Activated CD8-positive, alpha-beta T cell treated with anti-CD3 and anti-CD28 coated beads, Interleukin-2, amount 10 ng/mL, durations not matched to agents 7 days and 5 days (primary cell): Measurements from ENCODE around the gene KIF4A. TPM values are rescaled to one million over a fixed set of nuclear protein-coding genes. Genes with fewer than 3 reads are reported as not detected.

ENCODE experiments used
- ATAC-seq: fragments of 150-1000 bp; cut with Tn5 transposase; one replicate; pipeline ENCODE4 v1.10.0; 2021; ENCODE audit warnings: moderate library complexity
- CTCF ChIA-PET: fragments of 350-600 bp; sonication (Branson Sonifier 250); formaldehyde crosslinking; loops from one replicate; lab custom pipeline; 2021; ENCODE audit warnings: antibody characterized with exemption; lab: Charles Lee
- POLR2A ChIA-PET: fragments of 350-600 bp; sonication (Branson Sonifier 250); formaldehyde crosslinking; loops from one replicate; lab custom pipeline; 2021; ENCODE audit warnings: antibody characterized with exemption; lab: Charles Lee
- DNase-seq: peaks from one replicate; pipeline ENCODE4 v3.0.0-alpha.2; 2020
- H3K27ac Mint-ChIP-seq: one replicate; pipeline ENCODE4 v1.8.0; 2021; ENCODE audit warnings: mild to moderate bottlenecking, mixed read lengths
- H3K27me3 Mint-ChIP-seq: one replicate; pipeline ENCODE4 v1.8.0; 2021; ENCODE audit warnings: low read depth, mixed read lengths
- H3K36me3 Mint-ChIP-seq: one replicate; pipeline ENCODE4 v1.8.0; 2021; ENCODE audit warnings: low read depth, mixed read lengths
- H3K4me1 Mint-ChIP-seq: one replicate; pipeline ENCODE4 v1.8.0; 2021; ENCODE audit warnings: low read depth, mixed read lengths
- H3K4me3 Mint-ChIP-seq: one replicate; pipeline ENCODE4 v1.8.0; 2021; ENCODE audit warnings: mild to moderate bottlenecking, mixed read lengths
- H3K9me3 Mint-ChIP-seq: one replicate; pipeline ENCODE4 v1.8.0; 2022; ENCODE audit warnings: mixed read lengths; ENCODE audit not compliant: insufficient read depth
- total RNA-seq, 2 experiments: library from RNA; stranded (reverse); gene quantifications; one replicate each; pipeline ENCODE4 v1.2.3, GENCODE V29; 2021

KIF4A gene
- total RNA-seq, 2 experiments from 2014 or later = 41.3 to 44.3 TPM

DNA sequence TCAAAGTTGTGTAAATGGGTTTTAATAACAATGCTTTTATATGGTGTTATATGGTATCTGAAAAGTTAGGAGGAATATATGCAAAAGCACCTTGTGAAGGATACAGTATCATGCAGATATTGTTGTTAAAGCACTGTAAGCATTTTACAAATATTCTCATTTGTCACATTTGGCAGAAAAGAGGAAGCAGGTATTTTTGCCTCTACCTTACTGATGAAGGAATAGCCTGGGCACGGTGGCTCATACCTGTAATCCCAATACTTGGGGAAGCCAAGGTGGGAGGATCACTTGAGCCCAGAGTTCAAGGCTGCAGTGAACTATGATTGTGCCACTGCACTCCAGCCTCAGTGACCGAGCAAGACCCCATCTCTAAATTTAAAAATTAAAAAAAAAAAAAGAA is 121.0 kb downstream of the KIF4A start:
- peaks cover 29% of the 10 kb centered on the region for H3K36me3 Mint-ChIP-seq
- no peaks in the 10 kb centered on the region for H3K4me1 Mint-ChIP-seq
- DNase-seq (no peak), ATAC-seq (no peak)
- CTCF ChIA-PET = no interaction called here
- no peak overlapping the region for H3K4me3 Mint-ChIP-seq
- H3K27me3 Mint-ChIP-seq = no peaks in the 10 kb centered on the region
- H3K9me3 Mint-ChIP-seq = no peaks in the 10 kb centered on the region
- H3K27ac Mint-ChIP-seq = no peak overlapping the region
- POLR2A ChIA-PET = no interaction called here

DNA sequence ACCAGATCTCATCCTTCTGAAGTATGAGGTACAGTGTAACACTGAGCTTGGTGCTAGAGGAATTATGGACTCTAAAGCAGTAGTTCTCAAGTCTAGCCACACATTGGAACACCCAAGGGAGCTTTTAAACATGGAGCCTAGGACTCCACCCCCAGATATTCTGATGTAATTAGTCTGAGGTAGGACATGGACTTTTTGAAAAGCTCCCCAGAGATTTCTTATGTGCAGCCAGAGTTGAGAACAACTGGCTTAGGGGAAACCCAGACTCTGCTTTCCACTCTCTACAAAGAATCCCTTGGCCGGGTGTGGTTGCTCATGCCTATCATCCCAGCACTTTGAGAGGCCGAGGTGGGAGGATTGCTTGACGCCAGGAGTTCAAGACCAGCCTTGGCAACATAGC is 121.6 kb downstream of the KIF4A start:
- peaks cover 25% of the 10 kb centered on the region for H3K36me3 Mint-ChIP-seq
- ChIA-PET POLR2A (no interaction called here), CTCF (no interaction called here)
- H3K4me1 Mint-ChIP-seq = no peaks in the 10 kb centered on the region
- H3K27ac Mint-ChIP-seq = no peak overlapping the region
- no peaks in the 10 kb centered on the region for H3K9me3 Mint-ChIP-seq
- H3K27me3 Mint-ChIP-seq = no peaks in the 10 kb centered on the region
- DNase-seq (no peak), ATAC-seq (no peak)
- H3K4me3 Mint-ChIP-seq = no peak overlapping the region

- Mint-ChIP-seq H3K27me3 (no peaks in the 10 kb centered on the region), H3K36me3 (peaks cover 9% of the 10 kb centered on the region), H3K9me3 (no peaks in the 10 kb centered on the region), H3K4me1 (no peaks in the 10 kb centered on the region), H3K27ac (no peak overlapping the region), H3K4me3 (no peak overlapping the region)
- CTCF ChIA-PET = no interaction called here
- no peak for DNase-seq
- POLR2A ChIA-PET = no interaction called here
- ATAC-seq = no peak
These were observed 131.7 kb downstream of the KIF4A start for GRCh38 chrX:70421618-70422017.

DNA sequence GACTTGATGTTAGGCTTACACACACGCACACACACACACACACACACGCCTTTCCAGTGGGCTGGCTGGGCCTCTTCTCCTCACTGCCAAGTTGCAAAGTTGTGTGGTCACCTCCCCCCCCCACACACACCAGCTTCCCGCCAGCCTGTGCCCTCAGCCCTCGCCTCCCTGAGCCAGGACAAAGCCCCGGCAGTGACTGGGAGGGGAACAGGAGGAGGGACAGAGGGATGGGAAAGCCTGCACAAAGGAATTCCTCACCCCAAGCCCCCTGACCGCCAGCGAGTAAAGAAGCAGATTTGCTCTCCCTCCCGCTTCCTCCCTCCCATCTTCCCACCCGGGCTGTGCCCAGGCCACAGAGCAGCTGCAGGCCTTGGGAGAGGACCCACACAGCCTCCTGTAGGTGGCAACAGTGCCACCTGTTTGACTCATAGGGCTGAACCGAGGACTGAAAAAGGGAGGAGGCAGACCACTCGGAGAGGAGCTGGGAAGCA is 133.0 kb downstream of the KIF4A start, which contains the start of gene GDPD2:
Gene GDPD2 (plus strand): TSS at position 464 of the 491 bp plus-strand sequence. CDS start 1,671 bp downstream, outside the sequence.
- ATAC-seq = no peak
- no peak for DNase-seq

DNA sequence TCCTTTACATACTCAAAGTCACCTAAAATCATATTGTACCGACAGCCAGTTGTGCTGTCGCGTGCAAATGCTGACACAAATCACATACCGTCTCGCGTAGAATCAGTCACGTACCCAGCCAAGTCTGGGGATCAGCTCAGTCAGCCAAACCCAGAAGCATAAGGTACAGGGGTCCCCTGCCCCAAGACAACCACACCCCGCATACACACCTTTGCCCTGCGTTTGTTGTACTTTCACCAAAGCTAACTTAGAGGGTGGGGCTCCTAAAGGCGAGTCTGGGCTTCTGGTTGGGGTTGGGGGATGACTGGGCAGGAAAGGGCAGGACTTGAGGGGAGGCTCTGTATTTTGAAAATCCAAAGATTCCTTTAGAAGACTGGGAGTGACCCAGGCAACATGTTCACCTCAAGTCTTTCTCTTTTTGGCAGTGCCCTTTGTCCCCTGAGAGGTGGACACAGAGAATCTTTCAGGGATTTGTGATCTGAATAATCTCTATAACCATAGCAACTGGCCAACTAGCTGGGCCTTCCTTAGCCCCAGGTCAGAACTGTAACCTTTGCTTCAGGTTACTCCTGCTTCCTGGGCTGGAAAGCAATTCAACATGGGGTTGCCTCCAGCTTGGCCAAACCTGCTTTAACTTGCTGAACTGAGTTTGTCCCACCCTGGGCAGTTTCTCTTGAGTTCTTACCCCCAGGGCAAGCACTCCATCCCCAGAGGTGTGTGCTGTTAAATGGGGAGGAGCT is 134.2 kb downstream of the KIF4A start:
- ChIA-PET CTCF (interaction anchor here (0.8 to 2.5 kb wide), 2 partner anchors 9 to 10 kb away, joined by 6 to 9 read pairs; no protein-coding TSS in a partner anchor), POLR2A (no interaction called here)
- Mint-ChIP-seq H3K4me1 (no peaks in the 10 kb centered on the region), H3K27me3 (no peaks in the 10 kb centered on the region), H3K36me3 (peaks cover 9% of the 10 kb centered on the region), H3K4me3 (no peak overlapping the region), H3K27ac (no peak overlapping the region), H3K9me3 (no peaks in the 10 kb centered on the region)
- ATAC-seq (no peak), DNase-seq (no peak)

More for the DNA sequence above, 133.0 kb downstream of the KIF4A start, which contains the start of gene GDPD2:
- peaks cover 9% of the 10 kb centered on the region for H3K36me3 Mint-ChIP-seq
- ChIA-PET POLR2A (interaction anchor here (0.7 to 1.1 kb wide), 3 partner anchors 10 to 33 kb away, joined by 3 read pairs; no protein-coding TSS in a partner anchor), CTCF (interaction anchor here (0.8 to 2.5 kb wide), 2 partner anchors 8 to 10 kb away, joined by 6 to 9 read pairs; no protein-coding TSS in a partner anchor)
- H3K9me3 Mint-ChIP-seq = no peaks in the 10 kb centered on the region
- H3K4me3 Mint-ChIP-seq = no peak within 1 kb of the TSS
- no peaks in the 10 kb centered on the region for H3K27me3 Mint-ChIP-seq
- no peak within 1 kb of the TSS for H3K27ac Mint-ChIP-seq
- H3K4me1 Mint-ChIP-seq = no peaks in the 10 kb centered on the region

GRCh38 chrX:70424801-70425200 is 134.9 kb downstream of the KIF4A start:
- ChIA-PET CTCF (interaction anchor here (2.5 kb wide), 1 partner anchor 8 kb away, joined by 9 read pairs; no protein-coding TSS in a partner anchor), POLR2A (no interaction called here)
- no peaks in the 10 kb centered on the region for H3K9me3 Mint-ChIP-seq
- DNase-seq (no peak), ATAC-seq (no peak)
- no peak overlapping the region for H3K27ac Mint-ChIP-seq
- H3K4me1 Mint-ChIP-seq = no peaks in the 10 kb centered on the region
- no peak overlapping the region for H3K4me3 Mint-ChIP-seq
- peaks cover 5% of the 10 kb centered on the region for H3K36me3 Mint-ChIP-seq
- no peaks in the 10 kb centered on the region for H3K27me3 Mint-ChIP-seq

- no peaks in the 10 kb centered on the region for H3K4me1 Mint-ChIP-seq
- no peak overlapping the region for H3K4me3 Mint-ChIP-seq
- no peak for DNase-seq
These were observed 136.7 kb downstream of the KIF4A start for GRCh38 chrX:70426286-70427278.

DNA sequence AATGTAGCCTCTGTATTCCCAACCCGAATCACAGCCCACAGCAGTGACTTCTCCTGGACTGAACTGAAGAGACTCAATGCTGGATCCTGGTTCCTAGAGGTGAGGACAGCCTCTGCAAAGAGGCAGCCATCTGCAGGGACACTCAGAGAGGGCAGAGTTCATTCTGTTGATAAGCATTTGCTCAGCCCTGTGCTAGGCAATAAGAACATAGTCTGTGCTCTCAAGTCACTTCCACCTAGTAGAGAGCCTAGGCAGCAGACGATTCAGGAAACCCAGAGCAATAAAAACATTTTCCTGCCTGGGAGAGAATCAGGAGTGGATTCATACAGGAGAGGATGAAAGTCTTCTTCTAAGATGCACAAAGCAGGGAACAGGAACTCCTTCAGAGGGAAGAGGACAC is 137.5 kb downstream of the KIF4A start:
- H3K36me3 Mint-ChIP-seq = no peaks in the 10 kb centered on the region
- ChIA-PET CTCF (no interaction called here), POLR2A (no interaction called here)
- no peak overlapping the region for H3K27ac Mint-ChIP-seq
- no peaks in the 10 kb centered on the region for H3K4me1 Mint-ChIP-seq
- no peaks in the 10 kb centered on the region for H3K27me3 Mint-ChIP-seq
- ATAC-seq = no peak
- H3K4me3 Mint-ChIP-seq = no peak overlapping the region
- no peaks in the 10 kb centered on the region for H3K9me3 Mint-ChIP-seq
- DNase-seq = no peak

More at GRCh38 chrX:70426286-70427278, 136.7 kb downstream of the KIF4A start:
- ATAC-seq = no peak
- H3K27ac Mint-ChIP-seq = no peak overlapping the region
- POLR2A ChIA-PET = interaction anchor here (0.6 kb wide), 1 partner anchor 114 kb away, joined by 4 read pairs; no protein-coding TSS in a partner anchor
- no peaks in the 10 kb centered on the region for H3K27me3 Mint-ChIP-seq
- no peaks in the 10 kb centered on the region for H3K36me3 Mint-ChIP-seq
- H3K9me3 Mint-ChIP-seq = no peaks in the 10 kb centered on the region
- CTCF ChIA-PET = no interaction called here

DNA sequence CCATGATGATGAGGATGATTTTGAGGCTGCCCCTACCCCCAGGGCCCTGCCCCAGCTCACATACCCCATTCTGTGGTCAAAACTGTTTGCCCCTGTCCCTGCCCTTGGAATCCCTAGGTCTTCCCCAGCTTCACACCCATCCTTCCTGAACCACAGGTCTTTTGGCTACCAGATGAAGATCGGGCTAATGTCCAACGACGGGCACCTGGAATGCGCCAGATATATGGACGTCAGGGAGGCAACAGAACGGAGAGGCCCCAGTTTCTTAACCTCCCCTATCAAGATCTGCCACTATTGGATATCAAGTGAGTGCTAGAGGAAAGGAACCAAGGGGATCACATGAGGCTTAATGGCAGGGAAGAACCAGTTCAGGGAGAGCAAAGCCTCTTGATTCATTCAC is 139.9 kb downstream of the KIF4A start:
- CTCF ChIA-PET = no interaction called here
- Mint-ChIP-seq H3K4me1 (peaks cover 12% of the 10 kb centered on the region), H3K4me3 (no peak overlapping the region), H3K27me3 (no peaks in the 10 kb centered on the region), H3K27ac (no peak overlapping the region), H3K36me3 (no peaks in the 10 kb centered on the region), H3K9me3 (no peaks in the 10 kb centered on the region)
- POLR2A ChIA-PET = no interaction called here
- DNase-seq = no peak
- no peak for ATAC-seq

GRCh38 chrX:70432936-70433847 is 143.3 kb downstream of the KIF4A start:
- peak overlapping the region; percentile 68 for H3K27ac Mint-ChIP-seq
- H3K9me3 Mint-ChIP-seq = no peaks in the 10 kb centered on the region
- no peaks in the 10 kb centered on the region for H3K36me3 Mint-ChIP-seq
- ChIA-PET POLR2A (interaction anchor here (0.7 kb wide), 1 partner anchor 11 kb away, joined by 3 read pairs; the partner anchor contains the start of gene GDPD2), CTCF (interaction anchor here (0.7 to 4.1 kb wide), 9 partner anchors 10 to 300 kb away, joined by 3 to 15 read pairs (median 4); partner anchors contain the start of genes GDPD2 and IGBP1)
- H3K4me1 Mint-ChIP-seq = peaks cover 29% of the 10 kb centered on the region
- peak overlapping the region; percentile 86 for H3K4me3 Mint-ChIP-seq
- DNase-seq = no peak
- no peak for ATAC-seq
- H3K27me3 Mint-ChIP-seq = peaks cover 5% of the 10 kb centered on the region
